GM12891 (cell line): Measurements from ENCODE around the gene DSC1.

Experiments used
- POLR2A ChIP-seq: IDR thresholded peaks from 2 replicates; pipeline ENCODE4 v1.6.1; 2011; ENCODE audit warnings: low read depth, low read length, control low read depth
- POLR2AphosphoS5 ChIP-seq: IDR thresholded peaks from 2 replicates; pipeline ENCODE4 v1.6.1; 2011; ENCODE audit warnings: low read depth, low read length, control low read depth
- TAF1 ChIP-seq: IDR thresholded peaks from 2 replicates; pipeline ENCODE4 v1.6.1; 2011; ENCODE audit warnings: low read depth, low read length, control low read depth

- no peak for TF ChIP-seq POLR2A
- TF ChIP-seq POLR2AphosphoS5, result no peak
- no peak for TF ChIP-seq TAF1
Measured at GRCh38 chr18:31183302-31183701, 20.6 kb upstream of the DSC1 start.
